GM19324 (cell line): ENCODE results near the gene MIDN.
"Not testable (repeated sequence)": the region's sequence is repeated elsewhere in the genome, so short reads cannot be mapped to it uniquely, and the experiment has no call there.

Experiments used
- ATAC-seq: cut with Tn5 transposase; IDR thresholded peaks from one replicate; pipeline ENCODE4 v1.9.1; 2021; ENCODE audit warnings: mild to moderate bottlenecking, moderate library complexity; ENCODE audit not compliant: unreplicated experiment, low FRiP score

MIDN gene

GRCh38 chr19:1244693-1245451, 3.5 kb upstream of the MIDN start:
- no peak for ATAC-seq

- no peak for ATAC-seq
Observed at GRCh38 chr19:1245494-1246264, 2.7 kb upstream of the MIDN start.

- ATAC-seq = not testable (repeated sequence)
Observed at GRCh38 chr19:1246265-1247087, 1.9 kb upstream of the MIDN start.

GRCh38 chr19:1247748-1248138, 640 bp upstream of the MIDN start:
- no peak for ATAC-seq

GRCh38 chr19:1248786-1249297, 459 bp downstream of the MIDN start:
- peak; percentile 33 for ATAC-seq

- peak; percentile 53 for ATAC-seq
Observed at GRCh38 chr19:1249298-1249989, 1.1 kb downstream of the MIDN start.

GRCh38 chr19:1249990-1250436, 1.6 kb downstream of the MIDN start:
- peak; percentile 0 for ATAC-seq

GRCh38 chr19:1250437-1251260, 2.3 kb downstream of the MIDN start:
- no peak for ATAC-seq

- no peak for ATAC-seq
Observed at GRCh38 chr19:1251330-1252220, 3.2 kb downstream of the MIDN start.

GRCh38 chr19:1252221-1252820, 3.9 kb downstream of the MIDN start:
- no peak for ATAC-seq

- no peak for ATAC-seq
Observed at GRCh38 chr19:1252821-1253513, 4.6 kb downstream of the MIDN start.

- ATAC-seq = no peak
Observed at GRCh38 chr19:1253514-1254080, 5.2 kb downstream of the MIDN start.

- ATAC-seq = no peak
Observed at GRCh38 chr19:1254081-1254527, 5.7 kb downstream of the MIDN start.

- ATAC-seq = no peak
Observed at GRCh38 chr19:1254530-1255185, 6.3 kb downstream of the MIDN start.

- no peak for ATAC-seq
Observed at GRCh38 chr19:1255186-1256161, 7.1 kb downstream of the MIDN start.
